GM12878 (cell line): ENCODE results near the gene RXYLT1. TPM values are rescaled to one million over a fixed set of nuclear protein-coding genes. Genes with fewer than 3 reads are reported as not detected.

ENCODE experiments used
- ATAC-seq: fragments of 200-7000 bp; cut with Tn5 transposase; 3 replicates; pipeline ENCODE4 v1.9.1; 2020; ENCODE audit warnings: mild to moderate bottlenecking, moderate library complexity
- BruUV-seq: library from RNA; stranded (reverse); fragments of 400-500 nt; replicated peaks from 2 replicates; lab custom pipeline; 2021; lab: Mats Ljungman, UMichigan
- CTCF ChIA-PET: fragments of 300-600 bp; sonication (Branson Sonifier 250); formaldehyde crosslinking; extraction: SDS; loops from one replicate; lab custom pipeline; 2021; ENCODE audit warnings: inconsistent platforms; lab: Yijun Ruan, JAX
- POLR2A ChIA-PET: fragments of 350-600 bp; formaldehyde crosslinking; extraction: SDS; loops from one replicate; lab custom pipeline; 2021; ENCODE audit warnings: inconsistent platforms; lab: Charles Lee
- RAD21 ChIA-PET: fragments of 300-600 bp; sonication (Branson Sonifier 250); formaldehyde crosslinking; loops from one replicate; lab custom pipeline; 2023; ENCODE audit warnings: antibody characterized with exemption; ENCODE audit not compliant: unreplicated experiment; lab: Charles Lee
- SMC1A ChIA-PET: fragments of 300-600 bp; sonication (Branson Sonifier 250); formaldehyde crosslinking; loops from one replicate; lab custom pipeline; 2023; ENCODE audit not compliant: unreplicated experiment, uncharacterized antibody; lab: Charles Lee
- DNase-seq: peaks from one replicate; pipeline ENCODE4 v3.0.0-alpha.2; 2011; ENCODE audit warnings: low read depth, low spot score
- FAIRE-seq: peaks from 3 replicates; lab custom pipeline; 2011; peaks lifted over from hg19 to GRCh38; lab: Jason Lieb, UNC
- H2AFZ ChIP-seq: 2 replicates; pipeline ENCODE4 v1.6.0; 2011; ENCODE audit warnings: low read depth, low read length, control low read depth; ENCODE audit not compliant: control insufficient read depth
- H3K27ac ChIP-seq: 2 replicates; pipeline ENCODE4 v1.5.1; 2011; ENCODE audit warnings: control low read depth; ENCODE audit not compliant: control insufficient read depth, insufficient read depth
- H3K27me3 ChIP-seq, 2 experiments: replicated peaks in 1 of 2; 2 replicates each; pipeline versions ENCODE4 v1.6.0 to v1.6.1; 2011; ENCODE audit warnings: low read length in 1 of 2; ENCODE audit not compliant: control insufficient read depth in 2 of 2, insufficient read depth in 2 of 2
- H3K36me3 ChIP-seq, 2 experiments: 2 replicates each; pipeline ENCODE4 v1.5.1; 2011; ENCODE audit warnings: low read length in 1 of 2; ENCODE audit not compliant: control insufficient read depth in 2 of 2, insufficient read depth in 2 of 2
- H3K4me1 ChIP-seq: 2 replicates; pipeline ENCODE4 v1.6.1; 2011; ENCODE audit warnings: mild to moderate bottlenecking, low read length, moderate library complexity, mixed read lengths; ENCODE audit not compliant: control insufficient read depth, insufficient read depth
- H3K4me2 ChIP-seq: 2 replicates; pipeline ENCODE4 v1.6.0; 2011; ENCODE audit warnings: control low read depth; ENCODE audit not compliant: control insufficient read depth, insufficient read depth
- H3K4me3 ChIP-seq: fragments of 200-600 bp; sonication (generic); 2 replicates; pipeline ENCODE4 v1.5.1; 2016
- H3K79me2 ChIP-seq: 2 replicates; pipeline ENCODE4 v1.6.0; 2011; ENCODE audit warnings: low read length; ENCODE audit not compliant: control insufficient read depth, insufficient read depth
- H3K9ac ChIP-seq: 2 replicates; pipeline ENCODE4 v1.8.0; 2011; ENCODE audit warnings: low read length, control low read depth, mixed read lengths; ENCODE audit not compliant: control insufficient read depth, insufficient read depth
- H3K9me3 ChIP-seq: replicated peaks from 3 replicates; pipeline ENCODE4 v1.5.1; 2011; ENCODE audit warnings: mild to moderate bottlenecking, low read length; ENCODE audit not compliant: control insufficient read depth, insufficient read depth
- H4K20me1 ChIP-seq: 2 replicates; pipeline ENCODE4 v1.6.0; 2011; ENCODE audit not compliant: control insufficient read depth, insufficient read depth
- CHD4 ChIP-seq: fragments of 200-600 bp; sonication (generic); IDR thresholded peaks from 2 replicates; pipeline ENCODE4 v1.6.1; 2016; ENCODE audit warnings: mild to moderate bottlenecking
- JUND ChIP-seq: IDR thresholded peaks from 2 replicates; pipeline ENCODE4 v1.6.1; 2012; ENCODE audit warnings: low read depth, mild to moderate bottlenecking, low read length, improper control_type of control experiment, moderate library complexity
- KDM1A ChIP-seq: fragments of 200-600 bp; sonication (generic); IDR thresholded peaks from 2 replicates; pipeline ENCODE4 v1.6.1; 2016; ENCODE audit warnings: borderline replicate concordance
- MEF2A ChIP-seq: IDR thresholded peaks from 2 replicates; pipeline ENCODE4 v1.6.1; 2011; ENCODE audit warnings: low read depth, mild to moderate bottlenecking, low read length, moderate library complexity; ENCODE audit not compliant: insufficient read depth
- POU2F2 ChIP-seq: IDR thresholded peaks from 3 replicates; pipeline ENCODE4 v1.6.1; 2011; ENCODE audit warnings: low read depth, mild to moderate bottlenecking, low read length, borderline replicate concordance
- SPI1 ChIP-seq: IDR thresholded peaks from 2 replicates; pipeline ENCODE4 v1.6.1; 2011; ENCODE audit warnings: low read depth, mild to moderate bottlenecking, low read length, moderate library complexity, borderline replicate concordance; ENCODE audit not compliant: insufficient read depth
- STAT3 ChIP-seq: IDR thresholded peaks from 2 replicates; pipeline ENCODE4 v1.6.1; 2011; ENCODE audit warnings: low read depth, low read length, improper control_type of control experiment
- TARDBP ChIP-seq: IDR thresholded peaks from 2 replicates; pipeline ENCODE4 v1.6.1; 2016; ENCODE audit warnings: borderline replicate concordance
- TCF12 ChIP-seq: IDR thresholded peaks from 2 replicates; pipeline ENCODE4 v1.6.1; 2011; ENCODE audit warnings: low read depth, mild to moderate bottlenecking, low read length
- ZNF217 ChIP-seq: fragments of 450-650 bp; IDR thresholded peaks from 2 replicates; pipeline ENCODE4 v1.6.1; 2017; ENCODE audit warnings: antibody characterized with exemption, mild to moderate bottlenecking
- WGBS: methylation state at CpG from one replicate; pipeline ENCODE4 v1.1.6; 2016; ENCODE audit warnings: low lambda C conversion rate; ENCODE audit not compliant: insufficient replicate concordance, insufficient coverage; ENCODE audit errors: missing lambda C conversion rate; 5-methylcytosine and 5-hydroxymethylcytosine counted together
- in situ Hi-C: fragments of 300-500 bp; cut with MboI; formaldehyde crosslinking; loops from 9 replicates; pipeline ENCODE4 v1.14.3; 2018; ENCODE audit warnings: mixed read lengths
- intact Hi-C: fragments of 100-400 bp; cut with micrococcal nuclease; formaldehyde crosslinking; loops from one replicate; pipeline ENCODE4 v1.14.2; 2022; ENCODE audit not compliant: unreplicated experiment
- polyA plus RNA-seq, 11 experiments: library from polyadenylated mRNA; depleted of rRNA in 4 of 11; unstranded in 6 of 11; stranded (reverse) in 5 of 11; fragments of >200 nt; fragmentation: Nextera tagmentation in 4 of 11; fragmentation: Illumina TruSeq in 1 of 11; extraction: Ambion mirVana in 4 of 11; extraction: Trizol in 1 of 11; gene quantifications; 1 replicate in 1 of 11; 2 replicates in 10 of 11; pipeline versions ENCODE4 v1.2.1 to v1.2.3, GENCODE V29; 2011 to 2016; ENCODE audit warnings: inconsistent platforms in 2 of 11, missing spikeins in 2 of 11, low read depth in 1 of 11
- total RNA-seq, 4 experiments: library from RNA; depleted of rRNA in 3 of 4; stranded (reverse); fragments of >200 nt in 3 of 4; fragmentation: Illumina TruSeq in 1 of 4; extraction: Trizol in 1 of 4; gene quantifications; 2 replicates each; pipeline versions ENCODE4 v1.2.1 to v1.2.3, GENCODE V29; 2013 to 2021
- TF ChIP-seq, protein P1 (sequence below): fragments of 450-650 bp; IDR thresholded peaks from 2 replicates; pipeline ENCODE4 v1.6.1; 2018; ENCODE audit warnings: mild to moderate bottlenecking, low read depth, moderate library complexity; ENCODE audit not compliant: partially characterized antibody
- TF ChIP-seq, protein P2 (sequence below): fragments of 450-650 bp; IDR thresholded peaks from 2 replicates; pipeline ENCODE4 v1.6.1; 2018; ENCODE audit warnings: borderline replicate concordance, mild to moderate bottlenecking; ENCODE audit not compliant: partially characterized antibody
- TF ChIP-seq, protein P3 (sequence below): IDR thresholded peaks from 2 replicates; pipeline ENCODE4 v1.6.1; 2011; ENCODE audit warnings: low read depth, low read length, improper control_type of control experiment, borderline replicate concordance

The RXYLT1 gene
- total and polyA plus RNA-seq, 10 of the 15 experiments (the other 5 are each of a cell fraction or from before 2014, with no cell fraction given) = 10.4 to 33.8 (median 21.5) TPM

DNA sequence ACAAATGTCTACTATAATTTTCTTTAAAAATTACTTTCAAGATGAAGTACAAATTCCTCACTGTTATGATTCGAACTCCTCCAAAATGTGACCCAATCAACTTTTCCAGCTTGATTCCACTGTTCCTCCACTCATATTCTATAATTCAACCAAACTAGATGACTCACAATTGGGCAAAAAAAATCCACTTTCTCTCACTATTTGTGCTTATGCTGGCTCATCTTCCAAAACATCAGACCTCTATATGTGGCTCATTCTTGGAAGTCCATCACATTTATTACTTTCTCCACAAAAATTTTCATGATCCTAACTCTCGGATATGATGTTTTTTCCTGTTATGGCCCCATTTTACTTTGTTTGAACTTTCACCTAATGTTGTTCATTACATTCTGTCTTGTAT lies 26.9 kb upstream of the RXYLT1 start:
- intact Hi-C loops = no loop called here
- H3K36me3 ChIP-seq = no peaks in the 10 kb centered on the region
- no peaks in the 10 kb centered on the region for H3K9me3 ChIP-seq
- ChIA-PET SMC1A (no interaction called here), CTCF (interaction anchor here (1.0 kb wide), 1 partner anchor 73 kb away, joined by 3 read pairs; no protein-coding TSS in a partner anchor), RAD21 (no interaction called here), POLR2A (no interaction called here)
- H2AFZ ChIP-seq = no peak overlapping the region
- H3K4me2 ChIP-seq = no peak overlapping the region
- H3K79me2 ChIP-seq = no peaks in the 10 kb centered on the region
- H3K4me3 ChIP-seq = no peak overlapping the region
- no peak for DNase-seq
- 15% methylated on average over 2 of the region's 2 CpGs for WGBS
- TF ChIP-seq JUND = no peak
- TF ChIP-seq CHD4 = no peak
- no peak for TF ChIP-seq TCF12
- TF ChIP-seq ZNF217 = no peak
- no peak for TF ChIP-seq MEF2A
- no peak for TF ChIP-seq POU2F2
- TF ChIP-seq SPI1 = no peak
- TF ChIP-seq STAT3 = no peak
- TF ChIP-seq, protein P1, sequence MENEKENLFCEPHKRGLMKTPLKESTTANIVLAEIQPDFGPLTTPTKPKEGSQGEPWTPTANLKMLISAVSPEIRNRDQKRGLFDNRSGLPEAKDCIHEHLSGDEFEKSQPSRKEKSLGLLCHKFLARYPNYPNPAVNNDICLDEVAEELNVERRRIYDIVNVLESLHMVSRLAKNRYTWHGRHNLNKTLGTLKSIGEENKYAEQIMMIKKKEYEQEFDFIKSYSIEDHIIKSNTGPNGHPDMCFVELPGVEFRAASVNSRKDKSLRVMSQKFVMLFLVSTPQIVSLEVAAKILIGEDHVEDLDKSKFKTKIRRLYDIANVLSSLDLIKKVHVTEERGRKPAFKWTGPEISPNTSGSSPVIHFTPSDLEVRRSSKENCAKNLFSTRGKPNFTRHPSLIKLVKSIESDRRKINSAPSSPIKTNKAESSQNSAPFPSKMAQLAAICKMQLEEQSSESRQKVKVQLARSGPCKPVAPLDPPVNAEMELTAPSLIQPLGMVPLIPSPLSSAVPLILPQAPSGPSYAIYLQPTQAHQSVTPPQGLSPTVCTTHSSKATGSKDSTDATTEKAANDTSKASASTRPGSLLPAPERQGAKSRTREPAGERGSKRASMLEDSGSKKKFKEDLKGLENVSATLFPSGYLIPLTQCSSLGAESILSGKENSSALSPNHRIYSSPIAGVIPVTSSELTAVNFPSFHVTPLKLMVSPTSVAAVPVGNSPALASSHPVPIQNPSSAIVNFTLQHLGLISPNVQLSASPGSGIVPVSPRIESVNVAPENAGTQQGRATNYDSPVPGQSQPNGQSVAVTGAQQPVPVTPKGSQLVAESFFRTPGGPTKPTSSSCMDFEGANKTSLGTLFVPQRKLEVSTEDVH = no peak
- no peak for TF ChIP-seq TARDBP
- TF ChIP-seq KDM1A = no peak
- TF ChIP-seq, protein P2, sequence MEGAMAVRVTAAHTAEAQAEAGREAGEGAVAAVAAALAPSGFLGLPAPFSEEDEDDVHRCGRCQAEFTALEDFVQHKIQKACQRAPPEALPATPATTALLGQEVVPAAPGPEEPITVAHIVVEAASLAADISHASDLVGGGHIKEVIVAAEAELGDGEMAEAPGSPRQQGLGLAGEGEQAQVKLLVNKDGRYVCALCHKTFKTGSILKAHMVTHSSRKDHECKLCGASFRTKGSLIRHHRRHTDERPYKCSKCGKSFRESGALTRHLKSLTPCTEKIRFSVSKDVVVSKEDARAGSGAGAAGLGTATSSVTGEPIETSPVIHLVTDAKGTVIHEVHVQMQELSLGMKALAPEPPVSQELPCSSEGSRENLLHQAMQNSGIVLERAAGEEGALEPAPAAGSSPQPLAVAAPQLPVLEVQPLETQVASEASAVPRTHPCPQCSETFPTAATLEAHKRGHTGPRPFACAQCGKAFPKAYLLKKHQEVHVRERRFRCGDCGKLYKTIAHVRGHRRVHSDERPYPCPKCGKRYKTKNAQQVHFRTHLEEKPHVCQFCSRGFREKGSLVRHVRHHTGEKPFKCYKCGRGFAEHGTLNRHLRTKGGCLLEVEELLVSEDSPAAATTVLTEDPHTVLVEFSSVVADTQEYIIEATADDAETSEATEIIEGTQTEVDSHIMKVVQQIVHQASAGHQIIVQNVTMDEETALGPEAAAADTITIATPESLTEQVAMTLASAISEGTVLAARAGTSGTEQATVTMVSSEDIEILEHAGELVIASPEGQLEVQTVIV = no peak
- TF ChIP-seq, protein P3, sequence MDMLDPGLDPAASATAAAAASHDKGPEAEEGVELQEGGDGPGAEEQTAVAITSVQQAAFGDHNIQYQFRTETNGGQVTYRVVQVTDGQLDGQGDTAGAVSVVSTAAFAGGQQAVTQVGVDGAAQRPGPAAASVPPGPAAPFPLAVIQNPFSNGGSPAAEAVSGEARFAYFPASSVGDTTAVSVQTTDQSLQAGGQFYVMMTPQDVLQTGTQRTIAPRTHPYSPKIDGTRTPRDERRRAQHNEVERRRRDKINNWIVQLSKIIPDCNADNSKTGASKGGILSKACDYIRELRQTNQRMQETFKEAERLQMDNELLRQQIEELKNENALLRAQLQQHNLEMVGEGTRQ = no peak
- BruUV-seq = no TSS peak
- no peak for FAIRE-seq
- no peaks in the 10 kb centered on the region for H3K4me1 ChIP-seq
- in situ Hi-C loops = no loop called here
- no peak overlapping the region for H3K9ac ChIP-seq
- ATAC-seq = no peak
- H4K20me1 ChIP-seq = no peaks in the 10 kb centered on the region
- H3K27ac ChIP-seq = no peak overlapping the region
- no peaks in the 10 kb centered on the region; a peak in 1 of 4 replicates for H3K27me3 ChIP-seq
